ENCODE measurements around the gene PEDS1. TPM values are rescaled to one million over a fixed set of nuclear protein-coding genes. Genes with fewer than 3 reads are reported as not detected.

Gene PEDS1
- total and polyA plus RNA-seq, 10 of the 15 experiments (the other 5 are each of a cell fraction or from before 2014, with no cell fraction given), result 1.7 to 25.6 (median 16.8) TPM

- TF ChIP-seq HSF1 (IDR thresholded peaks at IDR 0.05; ENCODE audit: low read depth, low read length), result no peak
- TF ChIP-seq YY1 (IDR thresholded peaks at IDR 0.05; ENCODE audit: low read depth, low read length), result peak; percentile 60; the same call in 1 of the 2 replicates
- TF ChIP-seq ZNF592 (IDR thresholded peaks at IDR 0.05), result no peak
- no peak for TF ChIP-seq BMI1 (IDR thresholded peaks at IDR 0.05; ENCODE audit: borderline replicate concordance)
- TF ChIP-seq BACH1 (IDR thresholded peaks at IDR 0.05; ENCODE audit: borderline replicate concordance), result no peak
- TF ChIP-seq NKRF (conservative IDR thresholded peaks at IDR 0.05), result no peak
- TF ChIP-seq SP1 (IDR thresholded peaks at IDR 0.05; ENCODE audit: low read depth, low read length), result no peak
- no peak for TF ChIP-seq MTA2 (IDR thresholded peaks at IDR 0.05; ENCODE audit: low read depth)
- no peak for TF ChIP-seq REST (IDR thresholded peaks at IDR 0.05; ENCODE audit: low read depth, low read length)
- no peak for TF ChIP-seq CHD2 (IDR thresholded peaks at IDR 0.05; ENCODE audit: borderline replicate concordance, low read depth, low read length)
- TF ChIP-seq ZNF217 (IDR thresholded peaks at IDR 0.05), result no peak
- TF ChIP-seq NFYB (IDR thresholded peaks at IDR 0.05; ENCODE audit: insufficient read depth, low read depth, low read length), result no peak
- no peak for TF ChIP-seq SREBF2 (IDR thresholded peaks at IDR 0.05; ENCODE audit: low read length)
- TF ChIP-seq IKZF2 (IDR thresholded peaks at IDR 0.05), result 0 out of 4 replicates have a peak, but pooled peaks of 1 of the 2 experiments have one; percentile 15
- no peak for TF ChIP-seq ZNF274 (IDR thresholded peaks at IDR 0.05; ENCODE audit: insufficient read depth, insufficient read length)
- TF ChIP-seq CREB1 (IDR thresholded peaks at IDR 0.05; ENCODE audit: low read depth), result no peak
- no peak for TF ChIP-seq SREBF1 (IDR thresholded peaks at IDR 0.05; ENCODE audit: low read length)
- no peak for TF ChIP-seq SPI1 (IDR thresholded peaks at IDR 0.05; ENCODE audit: borderline replicate concordance, insufficient read depth, low read depth, low read length)
Observed at GRCh38 chr20:50169329-50169823, 15.9 kb upstream of the PEDS1 start (continued).

Measured in GM12878 (cell line).